Activated CD4-positive, CD25-positive, alpha-beta regulatory T cell (primary cell): ENCODE results near the gene RTN3.
"Not testable (repeated sequence)": the region's sequence is repeated elsewhere in the genome, so short reads cannot be mapped to it uniquely, and the experiment has no call there.

Experiments
- DNase-seq, 4 experiments: peaks; one replicate each; lab custom pipeline; 2025; lab: John Stamatoyannopoulos, UW

RTN3 gene

GRCh38 chr11:63682066-63683021, 1.0 kb downstream of the RTN3 start:
- DNase-seq, result no peak

- no peak for DNase-seq
Observed at GRCh38 chr11:63683133-63683991, 2.1 kb downstream of the RTN3 start.

DNA sequence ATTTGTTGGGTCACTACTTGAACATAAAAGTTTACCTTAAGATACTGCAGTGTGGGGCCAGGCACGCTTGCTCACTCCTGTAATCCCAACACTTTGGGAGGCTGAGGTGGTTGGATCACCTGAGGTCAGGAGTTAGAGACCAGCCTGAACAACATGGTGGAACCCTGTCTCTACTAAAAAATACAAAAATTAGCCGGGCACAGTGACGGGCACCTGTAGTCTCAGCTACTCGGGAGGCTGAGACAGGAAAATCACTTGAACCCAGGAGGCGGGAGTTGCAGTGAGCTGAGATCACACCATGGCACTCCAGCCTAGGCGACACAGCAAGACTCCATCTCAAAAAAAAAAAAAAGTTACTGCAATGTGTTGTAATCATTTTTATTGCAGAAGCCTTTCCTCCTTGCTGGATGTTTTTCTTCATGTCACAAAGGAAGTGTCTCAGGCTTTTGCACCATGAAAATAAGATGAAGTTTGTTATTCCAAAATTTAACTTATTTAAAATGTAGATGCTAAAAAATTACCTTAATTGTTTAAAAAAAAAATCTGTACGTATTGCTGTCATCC, 3.9 kb downstream of the RTN3 start:
- not testable (repeated sequence) for DNase-seq

DNA sequence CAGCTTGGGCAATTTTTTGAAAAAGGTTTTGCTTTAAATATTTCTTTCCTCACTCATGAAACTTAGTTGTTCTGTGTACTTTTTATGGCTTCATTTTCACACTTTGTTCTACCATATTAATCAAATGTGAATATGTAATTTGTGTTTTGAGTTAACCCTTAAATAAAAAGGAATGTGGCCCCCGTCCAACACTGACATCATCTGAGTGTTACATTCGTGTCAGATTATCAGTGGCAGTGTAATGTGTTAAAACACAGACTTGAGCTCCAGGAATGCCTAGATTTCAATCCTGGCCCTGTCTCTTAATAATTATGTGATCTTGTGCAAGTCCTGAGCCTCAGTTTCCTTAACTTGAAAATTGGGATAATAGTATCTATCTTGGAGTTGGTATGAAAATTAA, 5.6 kb downstream of the RTN3 start:
- DNase-seq, result no peak

- no peak for DNase-seq
Observed at GRCh38 chr11:63687845-63688244, 6.5 kb downstream of the RTN3 start.

GRCh38 chr11:63694596-63694995, 13.3 kb downstream of the RTN3 start:
- no peak for DNase-seq

DNA sequence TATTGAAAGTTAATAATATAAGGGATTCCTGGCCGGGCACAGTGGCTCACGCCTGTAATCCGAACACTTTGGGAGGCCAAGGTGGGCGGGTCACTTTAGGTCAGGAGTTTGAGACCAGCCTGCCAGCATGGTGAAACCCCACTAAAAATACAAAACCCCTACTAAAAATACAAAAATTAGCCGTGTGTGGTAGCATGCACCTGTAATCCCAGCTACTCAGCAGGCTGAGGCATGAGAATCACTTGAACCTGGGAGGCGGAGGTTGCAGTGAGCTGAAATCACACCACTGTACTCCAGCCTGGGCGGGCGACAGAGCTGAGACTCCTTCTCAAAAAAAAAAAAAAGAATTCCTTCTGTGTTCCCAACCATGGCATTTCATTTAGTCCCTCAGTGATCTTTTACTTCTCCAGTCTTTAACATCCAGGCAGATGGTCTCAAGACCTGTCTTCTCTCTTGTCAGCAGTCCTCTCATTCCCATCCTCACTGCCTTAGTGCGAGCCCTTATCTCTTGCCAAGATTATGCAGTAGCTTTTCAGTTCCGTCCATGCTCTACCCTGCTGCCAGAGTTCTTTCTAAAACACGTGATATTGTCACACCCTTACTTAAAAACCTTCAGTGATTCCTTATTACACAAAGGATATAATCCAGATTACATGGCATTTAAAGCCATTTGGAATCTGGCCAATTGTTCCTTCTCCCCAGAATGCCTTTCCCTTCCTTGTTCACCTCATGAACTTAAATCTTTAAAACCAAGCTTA, 17.9 kb downstream of the RTN3 start:
- DNase-seq, result no peak

DNA sequence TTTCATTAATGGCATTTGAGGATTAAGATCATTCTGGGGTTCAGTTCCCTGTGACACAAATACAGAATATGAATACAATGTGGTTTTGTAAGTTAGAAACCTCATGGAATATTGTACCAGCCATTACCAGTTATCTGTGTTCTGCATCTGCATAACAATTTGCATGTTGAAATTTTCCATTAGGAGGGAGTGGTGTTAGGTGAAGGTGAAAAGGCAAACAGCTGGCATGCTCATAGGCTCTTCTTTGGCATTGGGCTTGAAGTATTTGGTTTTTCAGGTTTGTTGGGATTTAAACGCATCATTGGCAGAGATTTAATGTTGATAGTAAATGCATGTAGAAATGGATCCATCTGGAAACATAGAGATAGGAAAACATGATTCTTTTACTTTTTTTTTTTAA, 18.6 kb downstream of the RTN3 start:
- DNase-seq, result no peak

- DNase-seq, result no peak
Observed at GRCh38 chr11:63705526-63705925, 24.2 kb downstream of the RTN3 start.

DNA sequence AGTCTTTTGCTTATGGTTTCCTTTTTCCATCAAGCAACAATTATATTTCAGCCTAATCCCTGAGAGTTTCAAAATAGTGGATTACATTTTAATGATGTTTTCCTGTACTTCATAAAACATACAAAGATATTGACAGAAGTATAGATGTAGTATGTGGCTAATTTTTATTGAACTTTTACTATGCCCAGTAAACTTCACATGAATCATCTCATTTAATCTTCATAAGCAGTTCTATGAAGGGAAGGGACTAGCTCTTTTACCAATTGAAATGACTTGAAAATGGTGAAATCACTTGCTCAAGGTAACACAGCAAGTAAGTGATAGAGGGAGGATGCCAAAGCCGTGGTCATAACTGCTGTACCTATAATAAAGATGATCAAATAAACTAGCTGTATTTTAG, 27.5 kb downstream of the RTN3 start:
- DNase-seq, result no peak

GRCh38 chr11:63709336-63709884, 28.1 kb downstream of the RTN3 start:
- DNase-seq, result no peak

GRCh38 chr11:63710476-63711217, 29.3 kb downstream of the RTN3 start:
- no peak for DNase-seq

DNA sequence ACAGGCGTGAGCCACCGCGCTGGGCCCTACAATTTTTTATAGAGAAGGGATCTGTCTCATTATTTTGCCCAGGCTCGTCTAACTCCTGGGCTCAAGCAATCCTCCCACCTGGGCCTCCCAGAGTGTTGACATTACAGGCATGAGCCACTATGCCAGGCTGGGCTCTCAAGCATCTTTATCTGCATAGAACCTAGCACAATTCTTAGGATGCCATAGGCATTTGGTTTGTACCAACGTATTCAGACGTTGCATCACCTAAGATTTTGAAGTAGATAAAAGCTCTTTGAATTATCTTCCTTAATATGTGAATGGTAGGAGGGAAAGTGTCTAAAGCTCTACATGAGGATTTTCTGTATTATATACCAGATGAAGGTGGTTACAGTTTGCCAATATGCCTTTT, 30.5 kb downstream of the RTN3 start:
- DNase-seq, result no peak

- DNase-seq, result no peak
Observed at GRCh38 chr11:63713766-63714165, 32.5 kb downstream of the RTN3 start.

GRCh38 chr11:63716046-63716445, 34.7 kb downstream of the RTN3 start:
- DNase-seq, result no peak

DNA sequence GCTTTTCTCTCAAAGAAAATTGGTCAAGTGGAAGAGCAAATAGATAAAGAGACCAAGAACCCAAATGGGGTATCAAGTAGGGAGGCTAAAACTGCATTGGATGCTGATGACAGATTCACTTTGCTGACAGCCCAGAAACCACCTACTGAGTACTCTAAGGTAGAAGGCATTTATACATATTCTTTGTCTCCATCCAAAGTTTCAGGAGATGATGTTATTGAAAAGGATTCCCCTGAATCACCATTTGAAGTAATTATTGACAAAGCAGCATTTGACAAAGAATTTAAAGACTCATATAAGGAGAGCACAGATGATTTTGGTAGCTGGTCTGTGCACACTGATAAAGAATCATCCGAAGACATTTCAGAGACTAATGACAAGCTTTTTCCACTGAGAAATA, 37.7 kb downstream of the RTN3 start:
- no peak for DNase-seq

- no peak for DNase-seq
Observed at GRCh38 chr11:63719987-63720386, 38.7 kb downstream of the RTN3 start.

GRCh38 chr11:63720611-63721010, 39.3 kb downstream of the RTN3 start:
- DNase-seq, result no peak

GRCh38 chr11:63729326-63729725, 48.0 kb downstream of the RTN3 start:
- no peak for DNase-seq

DNA sequence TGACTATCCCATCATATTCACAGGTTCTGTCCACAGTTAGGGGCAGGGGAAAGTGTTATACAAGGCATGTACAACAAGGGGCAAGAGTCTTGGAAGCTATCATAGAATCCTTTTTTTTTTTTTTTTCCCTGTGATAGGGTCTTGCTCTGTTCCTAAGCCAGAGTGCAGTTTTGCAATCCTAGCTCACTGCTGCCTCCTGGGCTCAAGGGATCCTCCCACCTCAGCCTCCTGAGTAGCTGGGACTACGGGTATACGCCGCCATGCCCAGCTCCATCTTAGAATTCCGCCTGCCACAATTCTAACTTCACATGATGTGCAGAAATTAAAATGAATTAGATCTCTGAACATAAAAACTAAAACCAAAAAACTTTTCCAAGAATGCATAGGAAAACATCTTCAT, 55.6 kb downstream of the RTN3 start:
- DNase-seq, result no peak

- no peak for DNase-seq
Observed at GRCh38 chr11:63737718-63738117, 56.4 kb downstream of the RTN3 start.
